HG02678 (cell line): ENCODE data around the gene BEND4.

Experiments
- ATAC-seq: cut with Tn5 transposase; IDR thresholded peaks from one replicate; pipeline ENCODE4 v1.9.1; 2021; ENCODE audit warnings: mild to moderate bottlenecking, moderate library complexity; ENCODE audit not compliant: unreplicated experiment

Gene BEND4

DNA sequence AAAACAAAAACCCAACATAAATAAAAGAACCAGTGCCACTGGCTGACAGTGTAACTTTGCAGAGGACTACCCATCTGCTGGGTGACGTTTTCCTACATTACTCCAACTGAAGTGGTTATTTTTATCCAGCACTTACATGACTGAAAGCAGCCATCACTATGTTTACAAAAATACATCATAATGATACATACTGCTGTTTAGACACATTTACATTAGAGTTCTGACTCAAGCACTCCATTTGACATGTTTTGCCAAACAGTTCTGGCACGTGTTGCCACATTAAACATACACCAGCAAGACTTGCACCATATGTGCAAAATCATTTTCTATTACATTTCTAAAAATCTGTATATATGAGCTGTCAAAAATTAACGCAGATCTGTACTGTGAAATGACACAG lies 39.6 kb downstream of the BEND4 start:
- no peak for ATAC-seq

DNA sequence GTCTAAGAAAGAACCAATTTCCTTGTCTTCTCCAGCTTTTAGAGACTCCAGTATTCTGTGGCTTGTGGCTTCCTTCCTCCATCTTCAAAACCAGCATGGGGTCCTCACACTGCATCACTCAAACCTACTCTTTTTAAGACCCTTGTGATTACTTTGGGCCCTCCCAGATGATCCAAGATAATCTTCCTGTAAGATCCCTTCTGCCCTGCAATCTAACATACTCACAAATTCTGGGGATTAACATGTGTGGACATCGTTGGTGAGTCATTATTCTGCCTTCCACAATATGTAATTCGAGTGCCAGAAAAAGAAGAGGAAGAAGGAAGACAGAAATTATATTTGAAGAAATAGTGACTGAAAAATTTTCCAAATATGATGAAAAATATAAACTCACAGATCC lies 47.9 kb downstream of the BEND4 start:
- ATAC-seq, result no peak

DNA sequence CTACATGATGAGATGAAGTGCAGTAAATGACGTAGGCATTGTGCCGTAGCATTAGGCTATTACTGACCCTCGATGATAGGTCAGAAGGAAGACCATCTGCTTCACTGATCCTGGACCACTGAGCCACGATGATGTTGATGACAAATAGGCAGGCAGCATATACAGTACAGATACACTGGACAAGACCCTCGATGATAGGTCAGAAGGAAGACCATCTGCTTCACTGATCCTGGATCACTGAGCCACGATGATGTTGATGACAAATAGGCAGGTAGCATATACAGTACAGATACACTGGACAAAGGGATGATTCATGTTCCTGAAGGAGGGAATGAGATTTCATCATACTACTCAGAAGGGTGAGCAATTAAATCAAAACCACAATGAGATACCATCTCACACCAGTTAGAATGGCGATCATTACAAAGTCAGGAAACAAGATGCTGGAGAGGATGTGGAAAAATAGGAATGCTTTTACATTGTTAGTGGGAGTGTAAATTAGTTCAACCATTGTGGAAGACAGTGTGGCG lies 50.9 kb downstream of the BEND4 start:
- no peak for ATAC-seq

DNA sequence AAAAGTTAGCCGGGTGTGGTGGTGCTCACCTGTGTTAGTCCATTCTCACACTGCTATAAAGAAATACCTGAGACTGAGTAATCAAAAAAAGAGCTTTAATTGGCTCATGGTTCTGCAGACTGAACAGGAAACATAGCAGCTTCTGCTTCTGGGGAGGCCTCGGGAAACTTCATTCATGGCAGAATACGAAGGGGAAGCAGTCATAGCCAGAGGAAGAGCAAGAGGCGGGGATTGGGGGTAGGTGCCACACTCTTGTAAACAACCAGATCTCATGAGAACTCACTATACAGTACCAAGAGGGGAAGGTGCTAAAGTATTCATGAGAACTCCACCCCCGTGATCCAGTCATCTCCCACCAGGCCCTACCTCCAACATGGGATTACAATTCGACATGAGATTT lies 64.1 kb downstream of the BEND4 start:
- no peak for ATAC-seq

DNA sequence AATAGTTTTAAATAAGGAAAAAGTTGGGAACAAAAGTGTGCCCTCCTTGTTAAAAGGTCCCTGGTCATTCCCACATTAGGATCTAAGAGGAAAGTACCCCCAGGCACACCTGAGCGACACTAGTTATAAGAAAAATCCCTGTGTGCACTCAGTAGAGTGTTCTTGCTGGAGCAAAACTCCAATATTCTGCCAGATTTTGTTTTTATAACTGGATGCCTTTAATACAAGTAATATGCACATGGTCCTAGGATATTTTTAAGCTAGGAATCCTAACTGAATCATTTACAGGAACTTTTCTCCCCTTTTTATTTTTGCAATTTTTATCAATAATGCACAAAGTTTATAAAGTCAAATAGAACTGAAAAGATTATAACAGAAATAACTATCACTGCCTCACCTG lies 68.6 kb downstream of the BEND4 start:
- no peak for ATAC-seq

DNA sequence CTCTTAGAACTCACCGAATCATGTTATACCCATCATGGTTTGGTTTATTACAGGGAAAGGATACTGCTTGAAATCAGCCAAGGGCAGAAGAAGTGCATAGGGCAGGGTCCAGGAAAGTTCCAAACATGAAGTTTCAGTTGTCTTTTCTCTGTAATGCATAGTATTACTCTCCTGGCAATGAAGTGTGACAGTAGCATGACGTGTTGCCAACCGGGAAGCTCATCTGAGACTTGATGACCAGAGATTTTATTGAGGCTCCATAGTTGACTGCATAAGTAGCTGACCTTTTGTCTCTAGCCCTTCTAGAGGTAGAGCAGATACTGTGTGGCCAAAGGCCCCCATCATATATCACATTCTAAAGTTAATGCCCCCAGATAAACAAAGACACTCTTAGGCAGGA lies 72.1 kb downstream of the BEND4 start:
- peak; percentile 50 for ATAC-seq

DNA sequence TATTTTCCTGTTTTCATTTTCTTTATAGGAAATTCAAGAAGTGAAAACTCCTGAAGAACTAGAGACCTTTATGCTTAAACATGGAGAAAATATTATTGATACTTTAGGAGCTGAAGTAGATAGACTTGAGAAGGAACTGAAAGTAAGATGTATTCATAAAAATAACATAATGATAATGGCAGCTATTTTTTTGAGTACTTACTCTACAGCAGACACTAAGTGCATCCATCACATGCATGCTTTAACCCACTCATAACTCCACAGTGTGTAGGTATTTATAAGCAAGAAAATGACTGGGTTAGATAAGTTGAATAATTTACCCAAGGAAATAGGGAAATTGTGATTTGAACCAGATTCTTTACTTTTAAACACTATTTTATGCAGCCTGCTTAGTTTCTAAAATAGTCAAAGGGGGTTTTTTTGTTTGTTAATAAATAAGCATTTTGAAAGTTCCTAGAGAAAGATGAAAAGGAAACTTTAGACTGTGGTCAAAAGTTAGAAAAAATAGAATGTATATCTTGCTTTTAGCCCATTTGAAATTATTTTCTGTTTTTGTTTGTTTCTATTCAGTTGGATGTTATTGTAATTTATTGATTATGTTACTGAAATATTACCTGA lies 74.2 kb downstream of the BEND4 start:
- ATAC-seq, result peak; percentile 83

DNA sequence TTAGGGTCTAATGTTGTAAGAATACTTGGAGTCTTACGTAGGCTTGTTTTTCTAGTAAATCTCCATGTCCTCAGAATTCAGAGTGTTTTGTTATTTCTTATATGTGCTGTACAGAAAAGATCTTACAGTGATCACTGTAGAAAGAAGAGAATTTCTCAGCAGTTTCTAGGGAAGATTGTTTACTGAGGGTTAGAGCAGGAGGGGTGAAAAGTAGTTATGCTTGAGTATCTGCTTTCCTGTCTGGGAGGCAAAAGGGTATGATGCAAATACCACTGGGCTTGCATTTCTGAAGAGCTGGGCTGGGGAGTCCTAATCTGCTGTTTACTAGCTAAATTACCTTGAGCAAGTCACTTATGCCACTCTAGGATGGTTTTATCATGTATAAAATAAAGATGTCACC lies 78.2 kb downstream of the BEND4 start:
- ATAC-seq, result no peak

DNA sequence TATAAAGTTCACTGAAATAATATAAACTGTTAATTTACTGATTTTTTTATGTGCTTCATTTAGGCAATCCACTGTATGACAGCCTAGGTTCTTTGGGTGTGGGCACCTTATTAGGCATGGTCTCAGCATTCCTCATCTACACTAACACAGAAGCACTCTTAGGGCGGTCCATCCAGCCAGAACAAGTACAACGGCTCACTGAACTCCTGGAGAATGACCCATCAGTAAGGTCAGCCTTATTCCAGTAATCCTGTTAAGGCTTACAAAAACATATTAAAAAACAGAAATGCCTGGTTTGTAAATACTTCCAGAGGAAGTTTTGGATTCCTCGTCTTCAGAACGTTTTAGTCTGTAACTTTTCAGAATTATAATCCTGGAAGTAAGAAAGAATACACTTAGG lies 82.0 kb downstream of the BEND4 start:
- no peak for ATAC-seq

DNA sequence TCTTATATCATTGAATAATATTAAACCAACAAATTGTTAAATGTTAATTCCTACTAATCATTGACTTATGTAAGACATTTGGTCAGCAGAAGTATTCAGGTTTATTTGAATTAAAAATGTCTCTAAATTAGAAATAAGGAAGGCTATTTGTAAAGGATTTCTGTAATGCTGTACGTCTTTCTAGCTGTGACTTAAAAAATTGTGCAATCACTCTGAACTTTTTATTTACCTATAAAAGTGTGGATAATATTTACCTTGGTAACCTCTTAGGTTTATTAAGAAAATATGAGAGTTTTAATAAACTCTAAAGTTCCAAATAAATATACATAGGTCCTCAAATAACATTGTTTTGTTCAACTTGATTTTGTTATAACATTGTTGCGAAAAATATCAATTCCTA lies 85.2 kb downstream of the BEND4 start:
- no peak for ATAC-seq

DNA sequence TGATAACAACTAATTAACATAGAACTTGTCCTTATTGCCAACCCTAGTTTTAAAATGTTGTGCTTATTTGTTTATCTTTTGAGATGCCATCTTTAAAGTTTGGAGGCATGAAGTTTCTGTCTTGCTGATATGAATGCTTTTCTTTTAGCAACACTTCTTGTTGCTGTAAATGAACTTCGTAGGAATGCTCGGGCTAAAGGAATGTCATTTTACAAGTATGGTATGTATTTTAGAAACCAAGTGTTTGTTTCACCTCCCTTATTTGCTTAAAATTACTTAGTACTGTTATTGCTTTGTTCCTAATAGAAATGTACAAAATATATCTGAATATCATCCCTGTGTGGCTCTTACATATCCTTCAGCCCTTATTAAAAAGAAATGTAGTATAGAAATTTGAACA lies 86.1 kb downstream of the BEND4 start:
- no peak for ATAC-seq
